HepG2 (cell line): Measurements from ENCODE around the gene VSIG2. TPM values are rescaled to one million over a fixed set of nuclear protein-coding genes. Genes with fewer than 3 reads are reported as not detected.

Experiments
- AGO1 ChIP-seq: fragments of 200-400 bp; formaldehyde crosslinking; IDR thresholded peaks from 2 replicates; pipeline ENCODE4 v1.6.1; 2017; ENCODE audit warnings: mild to moderate bottlenecking, low read depth, low read length, moderate library complexity; ENCODE audit not compliant: poor library complexity, severe bottlenecking
- ARNT ChIP-seq: fragments of 450-650 bp; IDR thresholded peaks from 2 replicates; pipeline ENCODE4 v1.6.1; 2017
- NCOA5 ChIP-seq: sonication (generic); formaldehyde crosslinking; IDR thresholded peaks from 2 replicates; pipeline ENCODE4 v1.4.0; 2020; ENCODE audit warnings: missing genetic modification reagents
- NONO ChIP-seq, 2 experiments: fragments of 450-650 bp in 1 of 2; sonication (generic) in 1 of 2; formaldehyde crosslinking in 1 of 2; IDR thresholded peaks in 1 of 2; conservative IDR thresholded peaks in 1 of 2; 2 replicates each; pipeline versions ENCODE4 v1.6.1 to v1.8.0; 2017 to 2022; ENCODE audit warnings: mild to moderate bottlenecking in 1 of 2, missing genetic modification reagents in 1 of 2, moderate library complexity in 1 of 2
- PAX8 ChIP-seq: sonication (generic); formaldehyde crosslinking; IDR thresholded peaks from 2 replicates; pipeline ENCODE4 v1.8.0; 2022; ENCODE audit warnings: mild to moderate bottlenecking, missing genetic modification reagents, borderline replicate concordance
- PBX2 ChIP-seq: IDR thresholded peaks from 2 replicates; pipeline ENCODE4 v1.6.1; 2016; ENCODE audit warnings: control low read depth
- PCBP1 ChIP-seq: fragments of 200-400 bp; formaldehyde crosslinking; IDR thresholded peaks from 2 replicates; pipeline ENCODE4 v1.6.1; 2017; ENCODE audit warnings: mild to moderate bottlenecking, low read depth, low read length, borderline replicate concordance
- SP1 ChIP-seq, 2 experiments: fragments of 450-650 bp in 1 of 2; sonication (generic) in 1 of 2; formaldehyde crosslinking in 1 of 2; IDR thresholded peaks; 2 replicates each; pipeline versions ENCODE4 v1.4.0 to v1.6.1; 2016 to 2020; ENCODE audit warnings: missing genetic modification reagents in 1 of 2
- TSC22D2 ChIP-seq: sonication (generic); formaldehyde crosslinking; IDR thresholded peaks from 2 replicates; pipeline ENCODE4 v1.5.1; 2020; ENCODE audit warnings: missing genetic modification reagents, mild to moderate bottlenecking, borderline replicate concordance
- ZNF280D ChIP-seq: sonication (generic); formaldehyde crosslinking; IDR thresholded peaks from 2 replicates; pipeline ENCODE4 v1.5.1; 2020; ENCODE audit warnings: mild to moderate bottlenecking, missing genetic modification reagents
- ZNF503 ChIP-seq: sonication (generic); formaldehyde crosslinking; IDR thresholded peaks from 2 replicates; pipeline ENCODE4 v1.4.0; 2020; ENCODE audit warnings: missing genetic modification reagents
- ZNF607 ChIP-seq: sonication (generic); formaldehyde crosslinking; IDR thresholded peaks from 2 replicates; pipeline ENCODE4 v1.5.1; 2020; ENCODE audit warnings: missing genetic modification reagents, mild to moderate bottlenecking, borderline replicate concordance
- ZNF777 ChIP-seq: sonication (generic); formaldehyde crosslinking; IDR thresholded peaks from 2 replicates; pipeline ENCODE4 v1.4.0; 2020; ENCODE audit warnings: missing genetic modification reagents
- ZSCAN30 ChIP-seq: sonication (generic); formaldehyde crosslinking; IDR thresholded peaks from 2 replicates; pipeline ENCODE4 v1.5.0; 2020; ENCODE audit warnings: mild to moderate bottlenecking, missing genetic modification reagents
- polyA plus RNA-seq, 8 experiments: library from polyadenylated mRNA; depleted of rRNA in 3 of 8; stranded (reverse) in 7 of 8; unstranded in 1 of 8; fragments of >200 nt; fragmentation: Illumina TruSeq in 4 of 8; extraction: Trizol in 4 of 8; gene quantifications; 2 replicates each; pipeline versions ENCODE4 v1.2.1 to v1.2.3, GENCODE V29; 2011 to 2016; ENCODE audit warnings: low read depth in 4 of 8, missing spikeins in 1 of 8, mixed read lengths in 1 of 8; ENCODE audit not compliant: insufficient read depth in 1 of 8
- total RNA-seq, 5 experiments: library from RNA; depleted of rRNA; stranded (reverse); fragments of >200 nt; fragmentation: Illumina TruSeq; extraction: Trizol; gene quantifications; 2 replicates each; pipeline ENCODE4 v1.2.3, GENCODE V29; 2016; ENCODE audit warnings: low read depth in 1 of 5

Gene VSIG2
- total and polyA plus RNA-seq, 2 of the 13 experiments (the other 11 are each of a cell fraction or from before 2014, with no cell fraction given) = 0.80 to 2.7 TPM

- TF ChIP-seq ZNF503 (CRISPR knock-in tag) = no peak
- no peak for TF ChIP-seq ARNT
- no peak for TF ChIP-seq PBX2 (CRISPR knock-in tag)
- TF ChIP-seq NONO (IDR thresholded peaks at IDR 0.05) = no peak
- TF ChIP-seq NONO (CRISPR knock-in tag; conservative IDR thresholded peaks at IDR 0.05) = 0 out of 2 replicates have a peak, but pooled peaks have one; percentile 28
- no peak for TF ChIP-seq PAX8 (CRISPR knock-in tag)
- TF ChIP-seq NCOA5 (CRISPR knock-in tag) = no peak
- TF ChIP-seq AGO1 = peak; percentile 61
- TF ChIP-seq ZNF280D (CRISPR knock-in tag) = no peak
- TF ChIP-seq TSC22D2 (CRISPR knock-in tag) = no peak
- no peak; the same call in 1 of the 2 replicates for TF ChIP-seq ZNF607
- TF ChIP-seq SP1 (IDR thresholded peaks at IDR 0.05) = no peak
- TF ChIP-seq SP1 (CRISPR knock-in tag; IDR thresholded peaks at IDR 0.05) = no peak
- peak; percentile 64; the same call in 1 of the 2 replicates for TF ChIP-seq ZNF777 (CRISPR knock-in tag)
- TF ChIP-seq PCBP1 = 0 out of 2 replicates have a peak, but pooled peaks have one; percentile 10
- TF ChIP-seq ZSCAN30 (CRISPR knock-in tag) = no peak
Measured at GRCh38 chr11:124762624-124763155, 10.6 kb upstream of the VSIG2 start (continued).
